DOHH2 (cell line): ENCODE data around the gene ARID1B.

Experiments used
- H3F3A ChIP-seq: fragments of 200-600 bp; sonication (generic), shearing (Covaris generic); 2 replicates; pipeline ENCODE4 v1.6.0; 2016; ENCODE audit warnings: antibody characterized with exemption, mild to moderate bottlenecking; ENCODE audit not compliant: control insufficient read depth, insufficient read depth
- H3K27ac ChIP-seq: fragments of 200-600 bp; sonication (generic); 2 replicates; pipeline ENCODE4 v1.5.1; 2014; ENCODE audit warnings: low read depth, mild to moderate bottlenecking, low read length, moderate library complexity
- H3K27me3 ChIP-seq: fragments of 200-600 bp; sonication (generic); 2 replicates; pipeline ENCODE4 v1.6.1; 2014; ENCODE audit warnings: mild to moderate bottlenecking, low read length, mixed read lengths; ENCODE audit not compliant: control insufficient read depth
- H3K36me3 ChIP-seq: fragments of 200-600 bp; sonication (generic); 2 replicates; pipeline ENCODE4 v1.6.1; 2014; ENCODE audit warnings: mild to moderate bottlenecking, low read length, moderate library complexity, mixed read lengths; ENCODE audit not compliant: control insufficient read depth
- H3K4me1 ChIP-seq: fragments of 200-600 bp; sonication (generic); 2 replicates; pipeline ENCODE4 v1.6.1; 2014; ENCODE audit warnings: mild to moderate bottlenecking, low read length, mixed read lengths; ENCODE audit not compliant: control insufficient read depth
- H3K4me2 ChIP-seq: fragments of 200-600 bp; sonication (generic); 2 replicates; pipeline ENCODE4 v1.6.0; 2014; ENCODE audit warnings: mild to moderate bottlenecking, low read length, moderate library complexity
- H3K4me3 ChIP-seq: fragments of 200-600 bp; sonication (generic); 2 replicates; pipeline ENCODE4 v1.5.1; 2014; ENCODE audit warnings: mild to moderate bottlenecking, low read length, mixed read lengths
- H3K79me2 ChIP-seq: fragments of 200-600 bp; sonication (generic); 2 replicates; pipeline ENCODE4 v1.6.1; 2014; ENCODE audit warnings: mild to moderate bottlenecking, low read length, mixed read lengths; ENCODE audit not compliant: control insufficient read depth
- H3K9me2 ChIP-seq: fragments of 200-600 bp; sonication (generic); replicated peaks from 2 replicates; pipeline ENCODE4 v1.6.1; 2014; ENCODE audit warnings: mild to moderate bottlenecking, low read length, mixed read lengths; ENCODE audit not compliant: control insufficient read depth
- H3K9me3 ChIP-seq: fragments of 200-600 bp; sonication (generic); 2 replicates; pipeline ENCODE4 v1.6.1; 2014; ENCODE audit warnings: antibody characterized with exemption, low read length, mixed read lengths; ENCODE audit not compliant: control insufficient read depth, insufficient read depth
- H4K20me1 ChIP-seq: fragments of 200-600 bp; sonication (generic); 2 replicates; pipeline ENCODE4 v1.6.0; 2014; ENCODE audit warnings: low read depth, mild to moderate bottlenecking, antibody characterized with exemption, low read length, moderate library complexity; ENCODE audit not compliant: control insufficient read depth, insufficient read depth
- CTCF ChIP-seq: fragments of 200-600 bp; sonication (generic); IDR thresholded peaks from one replicate; pipeline ENCODE4 v1.5.1; 2014; ENCODE audit warnings: antibody characterized with exemption, mild to moderate bottlenecking, low read depth, low read length; ENCODE audit not compliant: poor library complexity, severe bottlenecking
- EZH2phosphoT487 ChIP-seq: fragments of 200-600 bp; sonication (generic); IDR thresholded peaks from 2 replicates; pipeline ENCODE4 v1.6.1; 2017; ENCODE audit warnings: borderline replicate concordance, mild to moderate bottlenecking, antibody characterized with exemption, low read length, moderate library complexity, mixed read lengths

Gene ARID1B

GRCh38 chr6:156925026-156925425, 147.8 kb downstream of the ARID1B start:
- peaks cover 8% of the 10 kb centered on the region for H3K36me3 ChIP-seq
- H4K20me1 ChIP-seq: peaks cover 6% of the 10 kb centered on the region; the same call in 1 of the 2 replicates
- no peak overlapping the region for H3K4me2 ChIP-seq

GRCh38 chr6:156925718-156926607, 148.8 kb downstream of the ARID1B start:
- H3K36me3 ChIP-seq: peaks cover 8% of the 10 kb centered on the region
- peaks cover 10% of the 10 kb centered on the region for H3K4me1 ChIP-seq
- H3K27ac ChIP-seq: no peak overlapping the region
- no peaks in the 10 kb centered on the region for H3K27me3 ChIP-seq
- 0 out of 2 replicates have a peak, but pooled peaks cover 6% of the 10 kb centered on the region for H4K20me1 ChIP-seq
- peaks cover 90% of the 10 kb centered on the region for H3K79me2 ChIP-seq
- H3K4me2 ChIP-seq: no peak overlapping the region
- no peaks in the 10 kb centered on the region for H3K9me3 ChIP-seq
- H3F3A ChIP-seq: no peaks in the 10 kb centered on the region
- TF ChIP-seq CTCF: no peak
- no peak for TF ChIP-seq EZH2phosphoT487
- no peaks in the 10 kb centered on the region for H3K9me2 ChIP-seq
- no peak overlapping the region for H3K4me3 ChIP-seq

More at GRCh38 chr6:156925026-156925425, 147.8 kb downstream of the ARID1B start:
- Histone ChIP-seq H3K27ac (no peak overlapping the region), H3K4me1 (peaks cover 10% of the 10 kb centered on the region), H3F3A (no peaks in the 10 kb centered on the region), H3K79me2 (peaks cover 90% of the 10 kb centered on the region), H3K9me3 (no peaks in the 10 kb centered on the region), H3K9me2 (no peaks in the 10 kb centered on the region), H3K4me3 (no peak overlapping the region), H3K27me3 (no peaks in the 10 kb centered on the region)
- TF ChIP-seq CTCF (no peak), EZH2phosphoT487 (no peak)

GRCh38 chr6:156928126-156928525, 150.9 kb downstream of the ARID1B start:
- Histone ChIP-seq H4K20me1 (peaks cover 9% of the 10 kb centered on the region; the same call in 1 of the 2 replicates), H3K4me1 (peaks cover 21% of the 10 kb centered on the region), H3K27me3 (no peaks in the 10 kb centered on the region), H3K36me3 (peaks cover 4% of the 10 kb centered on the region; the same call in 1 of the 2 replicates), H3K9me3 (no peaks in the 10 kb centered on the region), H3K4me3 (no peak overlapping the region), H3K27ac (no peak overlapping the region), H3K9me2 (no peaks in the 10 kb centered on the region), H3F3A (peaks cover 11% of the 10 kb centered on the region), H3K79me2 (peaks cover 88% of the 10 kb centered on the region), H3K4me2 (no peak overlapping the region)
- no peak for TF ChIP-seq CTCF
- TF ChIP-seq EZH2phosphoT487: no peak
